Colon (tissue), 2 donors: Measurements from ENCODE around the gene IRS2.

Experiments
- FAIRE-seq: peaks from 2 replicates; lab custom pipeline; 2012; peaks lifted over from hg19 to GRCh38; lab: Jason Lieb, UNC
- donor health status: control.
- donor health status: control.

IRS2 gene

DNA sequence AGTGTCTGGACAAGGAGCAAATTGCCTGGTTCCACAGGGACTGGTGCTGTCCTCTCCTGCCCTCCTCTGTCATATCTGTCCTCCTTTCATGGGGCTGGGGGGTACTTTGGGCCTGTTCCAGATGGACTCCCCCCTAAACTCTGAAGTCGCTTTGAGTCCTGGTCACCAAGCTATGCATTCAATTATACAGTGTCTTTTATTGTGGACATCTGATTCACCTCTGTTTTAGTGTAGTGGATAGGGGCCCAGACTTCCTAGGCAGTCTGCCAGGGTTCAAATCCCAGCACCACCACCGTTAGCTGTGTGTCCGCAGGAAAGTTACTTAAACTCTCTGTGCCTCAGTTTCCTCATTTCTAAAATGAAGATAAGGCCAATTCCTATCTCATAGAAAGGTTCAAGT is 21.0 kb upstream of the IRS2 start:
- FAIRE-seq: no peak

- no peak for FAIRE-seq
These were observed 18.3 kb upstream of the IRS2 start for GRCh38 chr13:109804654-109805053.

DNA sequence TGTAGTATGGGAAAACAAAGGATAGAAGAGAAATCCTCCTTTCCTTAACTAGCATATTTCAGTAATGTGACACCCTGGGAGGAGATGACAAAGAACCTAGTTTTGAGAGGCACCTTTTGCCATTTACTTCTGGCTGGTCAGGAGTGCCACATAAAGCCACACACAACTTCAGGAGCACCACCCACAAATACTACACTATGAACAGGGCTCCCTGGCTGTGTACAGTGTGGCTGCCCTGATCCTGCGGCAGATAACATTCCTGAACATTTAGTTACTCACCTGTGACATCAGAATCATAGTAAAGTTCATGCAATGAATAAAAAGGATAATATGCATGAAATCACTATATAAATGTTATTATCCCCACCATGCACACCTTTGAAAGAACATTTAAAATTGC is 17.4 kb upstream of the IRS2 start:
- no peak for FAIRE-seq

DNA sequence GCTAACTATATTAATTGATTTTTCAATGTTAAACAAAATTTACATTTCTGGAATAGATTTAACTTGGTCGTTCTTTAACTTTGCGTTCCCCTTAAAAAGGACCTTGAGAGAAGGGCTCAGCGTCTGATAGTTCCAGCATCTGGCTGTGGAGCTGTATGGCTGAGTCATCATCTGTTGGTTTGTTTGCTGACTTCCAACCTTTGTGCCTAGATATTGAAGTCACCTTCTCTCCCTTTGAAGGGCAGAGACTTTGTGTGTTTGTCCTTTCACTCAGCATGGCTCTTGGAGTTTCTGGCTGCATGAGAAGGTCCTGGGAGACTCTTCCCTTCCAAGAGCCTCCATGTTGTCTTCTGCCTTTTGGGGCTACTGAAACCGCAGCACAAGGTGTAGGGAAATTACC is 16.6 kb upstream of the IRS2 start:
- no peak for FAIRE-seq

DNA sequence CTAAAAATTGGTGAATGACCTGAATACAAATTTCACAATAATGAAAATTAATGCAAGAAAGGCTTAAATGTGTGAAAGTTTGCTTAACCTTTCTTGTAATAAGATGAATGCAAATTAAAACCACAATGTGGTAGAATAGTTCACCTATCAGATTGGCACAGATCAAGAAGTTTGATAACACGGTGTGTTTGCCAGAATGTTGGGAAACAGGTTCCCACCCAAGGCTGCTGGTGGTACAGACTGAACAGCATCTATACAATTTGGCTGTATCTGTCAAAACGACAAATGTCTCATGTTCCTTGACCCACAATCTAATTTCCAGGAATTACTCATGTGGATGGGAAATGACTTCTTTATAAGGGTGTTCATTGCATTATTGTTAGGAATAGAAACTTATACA is 8.6 kb upstream of the IRS2 start:
- FAIRE-seq: no peak

GRCh38 chr13:109794095-109794494 is 7.7 kb upstream of the IRS2 start:
- no peak for FAIRE-seq

- FAIRE-seq: no peak
These were observed 6.2 kb upstream of the IRS2 start for GRCh38 chr13:109792416-109793059.

DNA sequence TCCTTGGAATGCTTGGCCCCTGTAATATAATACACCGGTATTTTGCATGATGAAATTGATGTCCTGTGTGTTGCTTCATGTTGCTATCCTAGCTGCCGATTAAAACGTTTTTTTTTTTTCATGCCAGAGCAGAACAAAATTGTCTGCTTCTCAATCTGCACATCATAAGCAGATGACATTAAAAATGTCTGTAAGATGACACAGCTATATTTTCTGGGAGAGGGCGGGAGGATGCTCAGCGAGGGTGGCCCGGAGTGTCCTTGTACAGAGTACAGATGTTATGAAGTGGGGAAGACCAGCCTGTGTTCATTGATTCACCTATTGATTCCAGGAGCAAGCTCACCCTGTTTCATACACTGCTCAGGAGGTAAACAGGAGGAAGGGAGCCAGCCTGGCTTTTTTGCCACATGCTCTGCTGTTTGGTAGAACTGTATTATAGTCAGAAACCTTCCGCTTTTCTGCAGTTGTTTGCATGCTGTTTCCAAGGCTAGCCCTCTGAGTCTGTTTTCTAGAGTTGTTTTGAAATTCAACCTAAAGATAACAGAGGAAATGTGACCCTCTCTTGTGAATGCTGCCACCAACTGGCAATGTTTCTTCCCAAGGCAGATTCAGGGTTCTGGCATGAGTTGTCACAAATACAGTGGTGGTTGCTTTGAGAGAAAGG is 4.7 kb upstream of the IRS2 start:
- FAIRE-seq: no peak

- FAIRE-seq: no peak
These were observed 3.7 kb upstream of the IRS2 start for GRCh38 chr13:109790086-109790485.

GRCh38 chr13:109789262-109789661 is 2.9 kb upstream of the IRS2 start:
- FAIRE-seq: no peak

DNA sequence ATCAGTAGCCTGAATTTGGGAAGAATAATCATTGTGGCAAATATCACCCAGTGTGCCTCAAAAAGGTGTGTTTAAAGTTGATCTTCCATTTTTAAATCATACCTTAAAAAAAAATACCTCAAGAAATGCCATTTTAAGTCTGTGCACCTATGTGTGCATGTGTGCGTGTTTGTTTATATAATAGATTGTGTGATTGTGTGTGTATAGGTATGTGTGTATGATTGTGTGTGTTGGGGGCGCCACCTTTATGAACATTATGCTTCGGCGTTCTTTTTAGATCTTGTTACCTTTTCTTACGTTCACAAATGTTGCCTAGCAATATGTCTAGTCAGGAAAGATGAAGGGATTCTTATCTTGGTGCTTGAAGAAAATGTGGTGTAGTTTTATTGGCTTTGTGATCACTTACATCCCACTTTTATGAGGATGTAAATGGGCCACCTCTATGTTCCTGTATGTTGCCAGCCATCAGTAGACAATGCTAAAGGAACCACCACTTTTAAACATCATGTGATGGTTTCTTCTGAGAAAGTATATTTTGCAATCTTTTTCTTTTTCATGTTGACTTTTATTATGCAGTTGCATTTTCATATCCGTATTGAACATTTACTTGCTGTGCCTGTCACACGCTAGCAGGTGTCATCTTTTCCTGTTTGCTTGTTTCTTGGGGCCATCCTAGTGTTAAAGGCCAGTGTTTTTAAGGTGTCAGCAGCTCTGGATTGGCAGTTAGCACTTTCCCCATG is 2.2 kb upstream of the IRS2 start:
- no peak for FAIRE-seq

GRCh38 chr13:109787135-109787954 is 962 bp upstream of the IRS2 start:
- FAIRE-seq: no peak

DNA sequence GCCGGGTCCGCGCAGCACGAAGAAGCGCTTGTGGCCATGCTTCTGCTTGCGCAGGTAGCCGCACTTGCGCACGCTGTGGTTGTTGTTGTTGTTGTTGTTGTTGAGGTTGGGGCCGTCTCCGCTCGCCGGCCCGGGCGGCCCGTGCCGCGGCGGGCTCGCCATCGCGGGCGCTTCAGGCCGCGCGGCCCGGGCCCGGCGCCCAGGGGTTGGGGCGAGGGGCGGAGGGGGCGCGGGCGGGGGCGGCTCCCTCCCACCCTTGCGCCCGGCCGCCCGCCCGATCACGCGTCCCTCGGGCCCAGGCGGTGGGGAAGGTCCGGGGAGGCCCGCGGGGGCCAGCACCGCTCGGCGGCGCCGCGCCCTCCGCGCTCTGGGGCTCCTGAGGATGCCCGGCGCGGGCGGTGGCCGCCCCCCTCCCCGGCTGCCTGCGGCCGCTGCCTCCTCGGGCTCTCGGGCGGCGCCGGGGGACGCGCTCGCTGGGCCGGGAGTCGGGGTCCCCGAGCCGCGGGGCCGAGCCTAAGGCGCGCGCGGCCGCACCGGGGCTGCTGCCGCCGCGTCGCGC is 412 bp downstream of the IRS2 start:
- no peak for FAIRE-seq

DNA sequence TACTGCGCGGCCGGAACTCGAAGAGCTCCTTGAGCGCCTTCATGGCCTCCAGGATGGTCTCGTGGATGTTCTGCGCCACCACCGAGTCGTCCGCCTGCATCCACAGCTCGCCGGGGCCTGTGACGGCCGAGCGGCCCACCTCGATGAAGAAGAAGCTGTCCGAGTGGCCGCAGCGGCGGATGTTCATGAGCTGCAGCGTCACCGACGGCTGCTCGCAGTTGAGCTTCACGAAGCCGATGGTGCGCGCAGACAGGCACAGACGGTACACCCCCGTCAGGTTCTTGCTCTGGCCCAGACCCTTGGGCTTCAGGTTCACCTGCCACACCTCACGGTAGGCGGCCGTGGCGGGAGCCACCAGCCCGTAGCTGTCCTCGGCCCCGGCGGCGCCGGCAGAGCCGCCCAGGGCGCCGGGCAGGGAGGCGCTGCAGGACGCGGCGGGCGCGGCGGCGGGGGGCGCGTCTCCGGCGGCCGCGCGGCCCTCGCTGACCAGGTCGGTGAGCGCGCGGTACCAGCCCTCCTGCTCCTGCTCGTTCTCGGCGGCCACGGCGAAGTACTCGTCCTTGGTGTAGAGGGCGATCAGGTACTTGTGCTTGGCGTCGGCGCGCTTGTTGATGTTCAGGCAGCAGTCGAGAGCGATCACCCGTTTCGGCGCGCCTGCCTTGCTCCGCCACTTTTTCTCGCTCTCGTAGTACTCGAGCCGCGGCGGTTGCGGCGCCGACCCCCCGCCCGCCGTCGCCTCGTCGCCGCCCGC is 1.1 kb downstream of the IRS2 start:
- no peak for FAIRE-seq

DNA sequence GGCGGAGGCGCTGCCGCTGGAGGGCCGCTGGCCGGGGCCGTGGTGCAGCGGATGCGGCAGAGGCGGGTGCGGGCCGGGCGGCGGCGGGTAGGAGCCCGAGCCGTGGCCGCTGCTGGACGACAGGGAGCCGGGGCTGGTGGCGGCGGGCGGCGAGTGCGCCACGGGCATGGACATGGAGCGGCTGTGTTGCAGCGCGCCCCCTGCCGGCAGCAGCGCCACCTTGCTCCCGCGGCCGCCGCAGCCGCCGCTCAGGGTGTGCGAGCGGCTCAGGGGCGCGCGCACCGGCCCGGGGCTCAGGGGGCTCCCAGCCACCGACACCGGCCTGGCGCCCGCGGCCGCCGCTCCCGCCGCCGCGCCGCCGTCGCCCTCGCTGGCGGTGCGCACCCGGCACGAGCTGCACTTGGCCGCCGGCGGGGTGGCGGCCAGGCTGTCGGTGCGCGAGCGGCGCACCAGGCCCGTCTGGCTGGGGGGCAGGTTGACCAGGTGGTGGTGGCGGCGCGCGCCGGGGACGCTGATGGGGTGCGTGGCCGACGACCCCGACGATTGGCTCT is 1.7 kb downstream of the IRS2 start:
- FAIRE-seq: no peak

GRCh38 chr13:109783815-109784589 is 2.4 kb downstream of the IRS2 start:
- no peak for FAIRE-seq

- no peak for FAIRE-seq
These were observed 3.0 kb downstream of the IRS2 start for GRCh38 chr13:109783447-109783814.

- FAIRE-seq: no peak
These were observed 3.5 kb downstream of the IRS2 start for GRCh38 chr13:109782823-109783431.

GRCh38 chr13:109782066-109782822 is 4.1 kb downstream of the IRS2 start:
- FAIRE-seq: no peak
